Epidermal melanocyte (primary cell): ENCODE results near the gene LSS.
"Not testable (repeated sequence)": the region's sequence is repeated elsewhere in the genome, so short reads cannot be mapped to it uniquely, and the experiment has no call there.

Experiments used
- DNase-seq: peaks from one replicate; pipeline ENCODE4 v3.0.0; 2011; ENCODE audit warnings: low spot score; ENCODE audit not compliant: insufficient read length

LSS gene

GRCh38 chr21:46170436-46171193, 58.0 kb downstream of the LSS start:
- not testable (repeated sequence) for DNase-seq

- no peak for DNase-seq
Observed at GRCh38 chr21:46168659-46169386, 59.8 kb downstream of the LSS start.

- DNase-seq: no peak
Observed at GRCh38 chr21:46168238-46168637, 60.3 kb downstream of the LSS start.

- no peak for DNase-seq
Observed at GRCh38 chr21:46165098-46165497, 63.5 kb downstream of the LSS start.

GRCh38 chr21:46163380-46163779, 65.2 kb downstream of the LSS start:
- DNase-seq: no peak

GRCh38 chr21:46161633-46162592, 66.7 kb downstream of the LSS start:
- no peak for DNase-seq

- no peak for DNase-seq
Observed at GRCh38 chr21:46160907-46161632, 67.5 kb downstream of the LSS start.

GRCh38 chr21:46160657-46160906, 68.0 kb downstream of the LSS start:
- DNase-seq: no peak

- no peak for DNase-seq
Observed at GRCh38 chr21:46159841-46160656, 68.5 kb downstream of the LSS start.

- no peak for DNase-seq
Observed at GRCh38 chr21:46159390-46159789, 69.2 kb downstream of the LSS start.

GRCh38 chr21:46158666-46159300, 69.8 kb downstream of the LSS start:
- no peak for DNase-seq

GRCh38 chr21:46157987-46158451, 70.6 kb downstream of the LSS start:
- no peak for DNase-seq

- no peak for DNase-seq
Observed at GRCh38 chr21:46157396-46157986, 71.1 kb downstream of the LSS start.

- DNase-seq: no peak
Observed at GRCh38 chr21:46156678-46157077, 71.9 kb downstream of the LSS start.

GRCh38 chr21:46156378-46156645, 72.3 kb downstream of the LSS start:
- no peak for DNase-seq

GRCh38 chr21:46155514-46156377, 72.8 kb downstream of the LSS start, which contains the start of gene FTCD:
FTCD (minus strand) TSS chr21:46155579; CDS start chr21:46155523, 56 bp downstream.
- no peak for DNase-seq

- no peak for DNase-seq
Observed at GRCh38 chr21:46154955-46155513, 73.5 kb downstream of the LSS start.
